Cerebellar cortex (tissue), 1 donor: Measurements from ENCODE around the gene PNPLA7.
"Not testable (repeated sequence)": the region's sequence is repeated elsewhere in the genome, so short reads cannot be mapped to it uniquely, and the experiment has no call there.

Experiments used
- DNase-seq: peaks from one replicate; pipeline ENCODE4 v3.0.0-alpha.2; 2015; ENCODE audit warnings: low spot score

Gene PNPLA7

DNA sequence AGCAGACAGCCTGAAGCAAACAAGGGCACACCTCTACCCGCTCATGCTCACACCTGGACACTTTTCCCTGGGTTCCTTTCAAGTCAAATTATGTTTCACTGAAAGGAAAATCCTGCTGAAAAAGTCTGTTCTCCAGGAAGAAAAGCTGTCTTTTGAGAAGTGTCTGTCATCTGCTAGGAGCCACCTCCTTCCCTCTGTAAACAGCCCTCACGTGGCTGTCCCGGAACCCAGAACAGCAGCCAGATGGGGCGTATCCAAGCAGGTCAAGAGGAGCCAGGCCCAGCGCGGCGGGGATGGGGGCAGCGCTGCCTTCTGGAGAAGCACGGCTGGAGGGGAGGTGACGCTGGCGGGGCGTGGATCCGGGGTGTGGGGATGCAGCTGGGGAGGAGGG is at the start of gene PNPLA7:
PNPLA7 (minus strand) TSS at position 172 of the 391 bp plus-strand sequence. CDS start 205 bp downstream, outside the sequence.
- DNase-seq = peak; percentile 90

DNA sequence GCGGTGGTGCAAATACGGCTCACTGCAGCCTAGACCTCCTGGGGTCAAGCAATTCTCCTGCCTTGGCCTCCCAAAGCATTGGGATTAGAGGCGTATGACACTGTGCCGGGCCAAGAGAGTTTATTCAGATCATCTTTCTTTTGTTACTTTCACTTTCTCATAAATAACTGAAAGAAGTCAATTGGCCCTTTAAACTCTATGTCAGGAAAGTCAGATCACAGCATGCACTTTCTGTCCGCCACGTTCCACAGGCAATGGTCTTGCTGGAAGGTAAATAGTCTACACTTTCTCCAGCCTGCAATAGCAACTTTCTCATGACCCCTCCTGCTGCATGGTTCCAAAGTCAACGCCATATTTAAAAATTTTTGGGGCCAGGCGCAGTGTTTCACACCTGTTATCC is 48.7 kb upstream of the PNPLA7 start:
- DNase-seq = no peak

DNA sequence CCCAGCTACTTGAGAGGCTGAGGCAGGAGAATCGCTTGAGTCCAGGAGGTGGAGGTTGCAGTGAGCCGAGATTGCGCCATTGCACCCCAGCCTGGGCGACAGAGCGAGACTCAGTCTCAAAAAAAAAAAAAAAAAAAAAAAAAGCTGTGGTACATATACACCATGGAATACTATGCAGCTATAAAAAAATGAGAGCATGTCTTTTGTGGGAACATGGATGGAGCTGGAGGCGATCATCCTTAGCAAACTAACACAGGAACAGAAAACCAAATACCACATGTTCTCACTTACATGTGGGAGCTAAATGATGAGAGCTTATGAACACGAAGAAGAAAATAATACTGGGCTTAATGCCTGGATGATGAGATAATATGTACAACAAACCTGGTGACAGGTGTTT is 46.4 kb upstream of the PNPLA7 start:
- DNase-seq = not testable (repeated sequence)

DNA sequence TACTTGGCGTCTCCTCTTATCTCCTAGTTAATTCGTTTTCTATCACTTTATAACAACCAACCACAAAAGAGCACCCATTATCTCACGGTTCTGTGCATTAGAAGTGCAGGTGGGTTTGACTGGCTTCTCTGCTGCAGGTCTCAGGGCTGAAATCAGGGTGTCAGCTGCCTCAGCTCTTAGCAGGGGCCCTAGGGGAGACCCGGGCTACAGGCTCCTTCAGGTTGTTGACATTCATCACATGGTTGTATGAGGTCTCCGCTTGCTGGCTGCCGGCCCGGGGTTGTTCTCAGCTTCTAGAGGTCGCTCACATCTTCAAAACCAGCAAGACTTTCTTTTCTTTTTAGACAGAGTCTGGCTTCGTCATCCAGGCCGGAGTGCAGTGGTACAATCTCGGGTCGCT is 43.0 kb upstream of the PNPLA7 start:
- no peak for DNase-seq

DNA sequence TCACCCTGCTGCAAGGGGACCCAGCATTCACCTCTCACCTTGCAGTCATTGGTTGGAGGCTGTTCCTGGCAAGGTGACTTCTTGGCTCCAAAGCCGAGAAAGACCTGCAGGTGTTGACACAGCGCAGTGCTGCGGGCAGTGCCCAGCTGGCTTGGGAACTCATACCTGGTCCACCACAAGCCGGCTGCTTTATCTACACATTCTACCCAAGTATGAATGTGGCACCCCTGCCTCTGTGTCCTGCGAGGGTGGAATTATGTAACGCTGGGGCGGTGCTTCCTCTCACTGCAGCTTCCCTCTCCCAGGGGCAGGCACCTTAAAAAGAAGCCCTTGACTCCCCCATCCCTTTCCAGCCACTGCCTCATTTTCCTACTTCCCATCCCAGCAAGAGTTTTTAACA is 42.6 kb upstream of the PNPLA7 start:
- no peak for DNase-seq

DNA sequence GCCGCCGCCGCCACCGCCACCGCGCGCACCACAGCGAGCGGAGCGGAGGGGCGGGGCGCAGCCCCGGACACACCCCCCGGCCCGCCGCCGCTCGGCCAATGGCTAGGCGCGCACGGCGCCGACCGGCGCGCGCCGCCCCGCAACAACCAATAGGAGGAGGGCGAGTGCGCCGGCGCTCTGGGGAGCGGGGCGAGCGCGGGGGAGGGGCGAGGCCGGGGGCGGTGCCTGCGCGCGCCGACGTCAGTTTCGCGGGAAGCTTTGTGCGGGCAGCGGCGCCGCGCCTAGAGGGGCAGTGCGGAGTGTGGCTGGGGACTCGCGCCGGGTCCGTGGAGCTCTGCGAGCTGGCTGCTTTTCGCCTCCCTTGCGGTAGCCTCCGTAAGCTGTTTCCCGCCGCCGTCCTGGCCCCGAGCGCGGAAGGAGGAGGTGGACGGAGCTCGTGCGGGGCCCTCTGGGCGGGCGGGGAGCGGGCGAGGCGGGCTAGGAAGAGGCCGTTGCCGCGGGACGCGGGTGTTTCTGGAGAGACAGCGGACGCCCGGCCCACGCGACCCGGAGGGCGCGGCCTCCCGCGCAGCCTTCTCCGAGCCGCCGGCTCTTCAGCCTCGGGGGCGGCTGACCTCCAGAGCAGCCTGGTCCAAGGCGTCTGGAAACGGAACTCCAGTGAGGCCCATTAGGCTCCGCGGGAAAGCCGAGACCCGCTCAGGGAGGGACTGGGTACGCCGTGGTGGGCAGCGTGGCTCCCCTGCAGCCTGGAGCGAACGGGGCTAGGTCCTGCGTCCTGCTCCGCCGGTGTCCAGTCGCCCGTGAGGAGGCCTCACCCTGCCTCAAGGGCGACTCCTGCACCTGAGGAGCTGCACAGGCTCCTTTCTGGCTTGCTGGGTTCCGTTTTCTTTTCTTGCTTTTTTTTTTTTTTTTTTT is 40.5 kb upstream of the PNPLA7 start, which contains the start of gene ZMYND19:
ZMYND19 (minus strand) TSS at position 44 of the 915 bp plus-strand sequence. CDS start 249 bp downstream, outside the sequence.
- peak; percentile 78 for DNase-seq

DNA sequence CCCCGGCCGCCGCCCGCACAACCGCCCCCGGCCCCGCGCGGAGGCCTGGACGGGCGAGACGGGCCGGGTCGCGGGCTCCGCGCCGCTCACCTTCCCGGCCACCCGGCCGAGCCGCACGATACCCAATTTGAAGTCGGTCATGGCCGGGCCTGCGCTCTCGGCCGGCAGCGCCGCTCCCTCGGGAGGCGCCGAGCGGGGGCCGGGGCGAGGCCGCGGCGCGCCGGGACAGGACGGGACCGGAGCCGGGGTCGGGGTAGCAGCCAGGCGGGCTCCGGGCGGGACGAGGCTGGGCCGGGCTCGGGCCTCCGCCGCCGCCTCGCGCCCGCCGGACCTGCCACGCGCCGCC is 39.9 kb upstream of the PNPLA7 start:
- no peak for DNase-seq

DNA sequence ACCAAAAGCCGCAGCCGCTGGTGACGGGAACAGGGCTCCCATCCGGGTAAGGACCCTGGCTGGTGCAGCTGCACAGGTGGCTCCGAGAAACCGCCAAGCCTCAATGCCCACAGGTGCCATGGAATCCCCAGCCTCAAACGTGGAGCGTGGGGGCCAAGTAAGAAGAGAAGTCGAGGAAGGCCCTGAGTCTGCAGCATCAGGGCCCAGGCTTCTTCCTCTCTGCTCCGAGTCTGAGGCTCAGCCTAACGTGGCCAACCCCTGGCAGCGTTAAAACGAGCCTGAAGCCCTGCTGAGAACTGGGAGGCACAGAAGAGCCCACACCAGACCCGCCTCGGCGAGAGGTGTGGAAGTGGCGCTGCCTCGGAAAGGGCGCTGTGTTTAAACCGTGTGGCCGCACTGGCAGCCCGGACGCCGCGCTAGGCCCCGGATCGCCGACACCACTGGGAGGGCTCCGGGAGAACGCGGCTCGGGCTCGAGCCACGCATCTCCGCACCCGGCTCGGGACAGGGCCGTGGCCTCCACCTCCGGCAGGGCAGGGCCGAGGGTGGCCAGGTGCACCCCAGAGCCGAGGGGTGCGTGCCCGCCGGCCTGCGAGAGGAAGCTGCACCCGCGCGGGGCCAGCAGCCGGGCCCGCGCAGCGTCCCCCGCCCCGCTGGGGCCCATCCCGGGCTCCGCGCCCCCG is 39.4 kb upstream of the PNPLA7 start:
- DNase-seq = no peak

DNA sequence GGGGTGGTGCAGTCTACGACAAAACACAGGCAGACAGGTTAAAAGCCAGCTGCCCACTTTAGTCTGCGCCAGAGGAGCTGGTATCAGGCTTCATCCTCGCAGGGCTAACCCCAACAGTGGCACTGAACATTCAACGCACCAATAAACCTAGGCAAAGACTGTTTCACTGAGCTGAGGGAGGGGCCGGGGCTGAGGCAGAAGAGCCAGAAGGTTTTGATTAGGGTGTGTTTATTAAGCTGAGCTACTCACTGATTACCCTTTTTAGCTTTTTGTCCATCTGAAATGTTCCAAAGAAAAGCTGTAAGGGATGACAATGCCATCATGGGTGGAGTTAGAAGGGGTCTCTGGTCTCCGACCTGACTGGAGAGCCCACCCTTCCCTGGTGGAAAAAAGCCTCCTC is 38.7 kb upstream of the PNPLA7 start:
- DNase-seq = no peak

DNA sequence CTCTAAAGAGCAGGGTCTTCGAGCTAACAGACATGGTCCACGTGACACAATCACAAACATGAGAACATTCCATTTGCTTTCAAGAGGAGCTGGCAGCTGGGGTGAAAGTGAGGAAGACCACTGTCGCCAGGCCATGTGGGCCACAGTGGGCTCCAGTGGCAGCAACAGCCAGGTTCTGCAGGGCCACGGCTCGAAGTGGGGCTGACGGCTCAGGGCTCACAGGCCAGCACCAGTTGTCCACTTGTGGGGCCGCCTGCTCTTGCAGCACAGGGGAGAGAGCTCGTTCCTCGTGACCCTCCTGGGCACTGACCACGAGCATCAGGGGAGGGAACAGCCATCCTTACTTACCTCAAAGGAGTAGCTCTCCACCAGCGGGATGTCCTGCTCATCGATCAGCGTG is 38.1 kb upstream of the PNPLA7 start:
- no peak for DNase-seq

DNA sequence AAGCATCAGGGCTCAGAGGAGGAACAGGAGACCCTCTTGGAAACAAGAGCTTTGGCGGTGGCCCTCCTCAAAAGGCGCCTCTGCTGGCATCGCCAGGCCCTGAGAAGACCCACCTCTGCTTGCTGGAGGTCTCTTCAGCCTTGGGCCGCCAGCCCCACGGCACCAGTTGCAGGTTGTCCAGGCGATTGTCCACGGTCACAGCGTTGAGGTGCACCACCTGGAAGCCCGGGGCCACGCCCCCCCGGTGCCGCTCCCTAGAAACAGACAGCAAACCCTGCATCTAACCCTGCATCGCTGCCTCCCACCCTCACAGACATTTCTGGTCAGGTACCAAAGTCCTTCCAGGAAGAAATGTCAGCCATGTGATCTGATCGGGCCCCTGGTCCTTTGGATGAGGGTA is 36.7 kb upstream of the PNPLA7 start:
- no peak for DNase-seq

DNA sequence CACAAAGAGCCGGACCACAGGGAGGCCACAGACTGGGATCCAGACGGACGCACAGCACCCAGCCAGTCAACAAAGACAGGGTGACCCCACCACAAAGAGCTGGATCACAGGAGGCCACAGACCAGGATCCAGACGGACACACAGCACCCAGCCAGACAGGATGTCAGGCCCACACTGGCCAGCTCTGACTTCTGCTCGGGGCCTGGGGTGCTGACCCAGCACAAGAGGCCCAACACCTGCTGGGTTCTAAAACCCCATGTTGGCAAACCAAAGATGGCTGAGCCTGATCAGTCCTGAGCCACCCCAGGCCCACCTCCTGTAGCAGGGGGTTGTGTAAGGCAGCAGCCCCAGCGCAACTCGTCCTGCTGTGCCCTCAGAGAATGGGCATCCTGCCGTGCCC is 33.8 kb upstream of the PNPLA7 start:
- DNase-seq = no peak

DNA sequence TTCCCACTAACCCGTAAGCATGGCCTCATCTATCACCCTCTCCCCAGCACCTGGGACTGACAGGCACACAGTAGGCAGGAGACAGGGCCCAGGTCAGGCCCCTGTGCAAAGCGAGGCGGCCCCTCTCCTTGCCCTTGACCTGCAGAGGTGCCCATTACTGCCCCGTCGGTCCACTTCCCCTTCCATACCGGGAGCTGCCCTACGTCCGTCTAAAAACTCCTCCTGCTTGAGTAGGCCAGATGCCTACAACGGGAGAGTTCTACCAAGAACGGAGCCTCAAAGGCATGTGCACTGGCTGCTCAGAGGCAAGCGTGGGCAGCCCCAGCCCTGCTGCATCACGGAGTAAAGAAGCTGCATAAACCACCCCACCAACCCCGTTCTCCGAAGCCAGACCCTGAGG is 33.1 kb upstream of the PNPLA7 start:
- no peak for DNase-seq

DNA sequence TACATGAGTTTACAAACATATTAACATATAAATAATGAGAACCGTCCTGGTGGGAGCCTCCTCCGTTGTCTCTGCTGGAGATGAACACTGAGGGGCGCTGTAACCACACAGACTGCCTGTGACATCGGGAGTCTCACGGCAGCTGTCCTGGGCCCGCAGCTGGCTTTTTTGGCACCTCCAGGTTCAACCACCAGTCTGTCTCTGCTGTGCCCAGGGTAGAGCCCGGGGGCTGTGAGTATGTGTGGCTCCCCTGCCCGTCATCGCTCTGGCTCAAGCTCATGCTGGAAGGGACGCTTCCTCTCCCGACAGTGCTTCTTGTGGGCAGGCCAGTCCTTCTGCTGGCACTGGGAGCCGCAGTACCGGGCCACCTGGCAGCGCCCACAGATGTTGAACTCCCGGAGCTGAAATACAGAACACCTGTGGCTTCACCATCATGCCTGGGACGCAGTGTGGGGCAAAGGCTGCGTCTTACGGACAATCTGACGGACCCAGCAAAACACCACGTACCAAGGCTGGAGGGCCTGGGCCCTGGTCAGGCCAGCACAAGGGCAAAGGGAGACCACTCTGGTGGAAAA is 32.2 kb upstream of the PNPLA7 start:
- peak; percentile 40 for DNase-seq

DNA sequence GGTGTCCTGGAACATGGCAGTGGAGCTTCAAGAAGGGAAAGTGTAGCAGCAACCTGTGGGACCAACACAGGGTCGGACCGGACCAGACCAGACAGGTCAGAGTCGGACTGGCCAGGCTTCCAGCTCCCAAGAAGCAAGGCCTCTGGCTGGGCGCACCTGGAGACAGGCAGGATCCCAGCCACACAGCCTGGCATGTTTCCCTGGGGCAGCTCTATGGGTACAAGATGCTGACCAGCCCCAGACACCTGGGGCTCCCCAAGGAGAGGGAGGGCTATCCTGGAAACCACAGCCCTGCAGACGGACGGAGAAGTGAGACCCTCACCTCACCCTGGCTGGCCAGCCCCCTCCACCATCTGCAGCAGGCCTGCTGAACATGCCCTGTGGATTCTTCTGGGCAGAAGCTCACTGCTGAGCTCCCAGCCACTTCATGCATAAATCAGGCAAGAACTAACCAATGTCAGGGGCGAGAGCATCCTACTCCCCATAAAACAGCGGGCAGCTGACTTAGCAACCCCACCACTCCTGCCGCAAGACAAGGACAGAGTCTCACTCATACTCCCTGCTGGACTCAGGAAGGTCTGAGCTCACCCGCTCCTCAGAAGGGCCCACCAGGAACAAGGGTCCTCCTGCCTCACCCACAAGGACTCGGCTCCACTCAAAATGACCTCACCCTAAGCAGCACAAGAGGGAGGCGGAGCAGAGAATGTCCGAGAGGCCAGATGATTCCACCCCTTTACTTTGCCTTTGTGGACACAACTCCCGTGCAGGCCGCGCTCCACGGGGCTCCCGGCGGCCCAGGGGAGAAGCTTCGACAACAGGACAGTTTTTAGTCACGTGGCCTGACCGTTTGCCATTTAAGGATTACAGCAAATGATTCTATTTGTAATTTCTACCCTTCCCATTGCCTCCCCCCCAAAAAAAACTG is 31.4 kb upstream of the PNPLA7 start:
- DNase-seq = no peak

DNA sequence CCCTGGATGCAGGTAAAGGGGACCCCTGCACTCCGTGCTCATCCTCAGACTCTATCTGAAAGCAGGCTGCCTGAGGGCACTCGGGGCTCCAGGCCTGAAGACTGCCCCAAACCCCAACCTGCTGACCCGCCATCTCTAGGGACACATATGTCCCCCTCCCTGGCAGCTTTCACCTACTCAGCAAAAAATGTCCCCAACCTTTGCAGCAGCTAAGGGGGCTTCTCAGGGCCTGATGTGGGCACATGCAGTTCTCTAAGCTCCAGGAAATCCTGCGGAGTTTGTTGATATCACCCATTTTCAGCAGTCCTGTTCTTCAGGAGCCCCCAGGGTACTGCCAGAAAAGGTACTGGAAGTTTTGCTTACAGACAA is 30.7 kb upstream of the PNPLA7 start:
- no peak for DNase-seq

DNA sequence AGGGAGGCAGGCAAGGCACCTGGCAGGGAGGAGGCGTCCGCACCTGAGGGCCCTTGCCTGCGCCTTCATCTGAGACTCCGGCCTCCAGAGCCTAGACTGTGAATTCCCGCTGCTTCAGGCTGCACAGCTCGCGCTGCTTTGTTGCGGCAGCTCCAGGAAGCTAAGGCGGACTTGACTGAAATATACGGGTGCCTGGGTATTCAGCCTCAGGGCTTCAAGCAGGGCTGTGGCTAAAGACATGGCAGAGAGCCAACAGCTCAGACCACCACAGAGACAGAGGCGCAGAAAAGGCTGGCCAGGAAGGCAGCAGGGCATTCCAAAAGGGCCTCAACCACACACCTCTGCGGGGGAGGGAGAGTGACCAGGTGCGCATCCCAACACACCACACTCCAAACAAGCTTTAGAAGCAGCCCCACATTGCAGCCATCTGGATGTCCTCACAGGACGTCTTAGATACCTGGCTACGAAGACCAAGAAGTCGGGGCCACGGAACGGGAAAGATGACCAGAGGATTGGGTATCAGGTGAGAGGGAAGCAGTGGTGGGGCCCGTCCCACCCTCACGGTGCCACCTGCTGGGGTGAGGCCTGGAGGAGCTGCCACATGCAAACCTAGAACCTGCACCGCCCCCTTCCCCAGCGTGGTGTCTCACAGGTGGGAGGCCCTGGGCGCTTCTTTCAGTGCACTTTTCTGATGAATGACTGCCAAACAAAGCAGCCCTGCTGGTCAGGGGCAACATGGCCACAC is 30.2 kb upstream of the PNPLA7 start:
- no peak for DNase-seq

DNA sequence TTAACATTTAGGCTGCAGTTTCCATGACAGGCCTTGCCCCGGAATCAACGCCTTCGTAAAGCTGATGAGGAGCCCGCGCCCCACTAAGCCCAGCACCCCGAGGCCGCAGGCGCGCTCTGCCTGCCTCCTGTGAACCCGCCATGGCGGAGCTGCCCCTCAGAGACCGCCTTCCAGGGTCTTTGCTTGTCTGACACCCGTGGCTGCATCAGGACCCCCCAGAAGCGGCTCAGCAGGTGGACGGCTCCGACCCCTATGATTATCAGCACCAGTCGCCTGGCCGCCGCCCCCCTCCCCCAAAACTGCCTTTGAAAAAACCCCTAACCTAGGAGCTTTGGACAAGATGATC is 29.0 kb upstream of the PNPLA7 start:
- no peak for DNase-seq

DNA sequence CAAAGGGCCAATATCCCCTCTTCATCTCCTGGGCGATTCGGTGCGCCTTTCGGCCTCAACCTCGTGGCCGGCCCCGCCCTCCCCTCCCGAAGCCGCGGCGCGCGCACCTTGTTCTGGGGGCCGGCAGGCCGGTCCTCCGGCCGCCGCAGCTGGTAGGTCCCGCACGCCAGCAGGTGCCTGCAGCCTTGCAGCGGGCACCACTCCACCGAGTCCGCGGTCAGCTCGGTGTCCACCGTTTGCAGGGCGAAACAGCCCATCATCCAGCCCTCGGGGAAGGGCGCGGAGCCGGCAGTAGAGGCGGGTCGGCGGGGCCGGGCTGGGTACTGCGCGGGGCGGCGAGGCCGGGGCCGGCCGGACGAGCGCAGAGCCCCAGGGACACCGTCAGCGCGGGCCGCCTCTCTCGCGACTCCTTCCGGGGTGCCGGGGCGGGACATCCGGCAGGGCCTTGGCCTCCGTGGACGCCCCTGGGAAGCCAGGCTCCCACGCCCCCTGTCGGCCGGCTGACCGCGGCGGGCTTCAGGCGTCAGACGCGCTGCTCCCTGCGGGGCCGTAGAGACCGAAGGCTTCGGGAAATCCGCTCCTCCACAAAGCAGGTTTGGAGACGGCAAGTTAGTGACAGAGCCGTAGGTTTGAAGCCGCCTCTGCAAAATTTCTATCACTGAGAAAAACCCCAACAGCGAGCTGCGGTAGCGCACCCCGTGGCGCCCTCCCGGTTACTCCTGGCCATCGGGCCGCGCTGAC is 28.5 kb upstream of the PNPLA7 start, which contains the start of gene DPH7:
DPH7 (minus strand) TSS at position 408 of the 741 bp plus-strand sequence; CDS start at position 260, 148 bp downstream.
- DNase-seq = peak; percentile 93

DNA sequence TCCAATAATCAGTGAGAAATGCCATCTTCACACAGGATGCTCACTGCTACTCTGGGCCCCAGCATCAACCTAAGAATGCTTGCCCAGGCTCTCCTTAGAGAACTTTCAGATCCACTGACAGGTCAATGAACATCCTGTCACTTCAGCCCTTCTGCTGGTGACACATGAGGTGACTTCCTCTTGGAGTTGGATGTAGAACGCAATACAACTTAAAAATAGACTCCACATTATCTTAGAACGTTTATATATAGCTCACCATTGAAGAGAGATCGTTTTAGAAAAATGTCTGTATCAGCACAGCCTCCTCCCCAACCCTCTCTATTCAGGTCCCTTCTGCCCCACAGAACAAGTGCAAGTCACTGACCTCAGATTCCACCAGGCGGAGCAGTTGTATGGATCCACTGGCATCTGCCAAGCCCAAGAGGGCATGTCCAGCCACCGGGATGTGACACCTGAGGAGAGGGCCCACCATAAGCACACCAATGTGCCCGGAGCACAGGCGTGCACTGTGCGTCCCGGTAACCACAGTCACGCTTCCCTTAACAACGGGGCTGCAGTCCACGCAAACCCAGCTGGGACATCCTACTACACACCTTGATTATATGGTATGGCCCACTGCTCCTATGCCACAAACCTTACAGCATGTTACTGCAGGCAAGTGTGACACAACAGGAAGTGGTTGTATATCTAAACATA is 25.7 kb upstream of the PNPLA7 start:
- DNase-seq = no peak
